CD4-positive, alpha-beta T cell treated with Interleukin-21 for 1 hour (primary cell): ENCODE measurements around the gene S100A2.
"Not testable (repeated sequence)": the region's sequence is repeated elsewhere in the genome, so short reads cannot be mapped to it uniquely, and the experiment has no call there.

Experiments used
- DNase-seq: peaks from one replicate; pipeline ENCODE4 v3.0.0-alpha.2; 2020

The S100A2 gene

GRCh38 chr1:153562021-153562420 lies 3.6 kb downstream of the S100A2 start:
- not testable (repeated sequence) for DNase-seq

DNA sequence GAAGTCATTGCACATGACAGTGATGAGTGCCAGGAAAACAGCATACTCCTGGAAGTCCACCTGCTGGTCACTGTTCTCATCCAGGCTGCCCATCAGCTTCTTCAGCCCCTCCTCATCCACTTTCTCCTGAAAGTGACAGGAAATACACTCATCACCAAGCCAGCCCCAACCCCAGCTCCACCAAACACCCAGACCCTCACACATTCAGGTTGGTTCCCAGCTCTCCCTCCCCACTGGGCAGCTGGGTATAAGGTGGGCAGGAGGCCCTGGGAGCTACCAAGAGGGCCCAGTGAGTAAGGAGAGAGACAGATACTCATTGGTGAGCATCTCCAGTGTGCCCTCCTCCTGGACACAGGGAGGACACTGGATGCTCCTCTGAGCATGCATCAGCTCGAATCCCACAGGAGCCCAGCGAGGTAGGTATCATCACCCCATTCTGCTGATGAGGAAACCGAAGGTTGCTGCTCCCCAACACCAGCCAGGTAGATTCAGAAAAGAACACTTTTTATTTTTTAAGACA lies 4.1 kb downstream of the S100A2 start:
- DNase-seq = no peak

DNA sequence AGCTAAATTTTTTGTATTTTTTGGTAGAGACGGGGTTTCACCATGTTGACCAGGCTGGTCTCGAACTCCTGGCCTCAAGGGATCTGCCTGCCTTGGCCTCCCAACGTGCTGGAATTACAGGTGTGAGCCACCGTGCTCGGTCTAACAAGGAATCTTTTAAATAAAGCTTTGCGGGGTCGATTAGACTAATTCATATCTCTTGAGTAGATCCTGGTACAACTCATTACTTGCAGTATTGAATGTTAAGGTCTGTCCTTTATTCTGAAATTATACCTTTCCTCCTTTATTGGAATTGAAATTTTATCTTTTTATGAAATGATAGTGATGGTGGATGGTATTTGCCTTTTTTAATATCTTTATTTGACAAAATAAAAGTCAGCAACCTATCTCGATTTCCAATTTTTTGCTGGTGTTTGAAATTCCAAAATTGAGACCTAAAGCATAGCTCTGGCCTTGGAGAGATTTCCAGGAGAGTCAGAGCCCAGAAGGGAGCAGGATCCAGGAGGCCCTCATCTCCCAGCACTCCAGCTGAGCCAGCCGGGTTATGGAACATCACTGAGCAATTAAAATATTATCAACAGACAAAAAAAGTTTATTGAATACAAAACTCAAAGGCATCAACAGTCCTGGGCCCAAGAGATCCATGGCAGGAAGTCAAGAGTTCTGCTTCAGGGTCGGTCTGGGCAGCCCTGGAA lies 4.7 kb downstream of the S100A2 start:
- no peak for DNase-seq

GRCh38 chr1:153560241-153560640 lies 5.4 kb downstream of the S100A2 start:
- no peak for DNase-seq

DNA sequence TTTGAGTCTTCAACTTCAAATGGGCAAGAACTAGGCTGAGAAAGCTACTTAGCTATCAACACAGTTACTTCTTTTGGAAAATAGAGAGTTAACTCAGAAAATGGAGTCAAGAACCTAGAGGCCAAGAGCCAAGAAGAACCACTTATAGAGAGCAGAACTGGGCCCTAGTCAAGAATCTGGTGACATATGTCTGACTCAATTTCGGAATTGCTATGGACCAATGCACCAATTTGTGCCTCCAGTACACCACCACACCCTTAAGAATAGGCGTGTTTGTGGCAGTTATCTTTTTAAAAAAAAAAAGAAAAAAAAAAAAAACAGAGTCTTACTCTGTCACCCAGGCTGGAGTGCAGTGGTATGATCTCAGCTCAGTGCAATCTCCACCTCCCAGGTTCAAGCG lies 7.8 kb downstream of the S100A2 start:
- DNase-seq = no peak

DNA sequence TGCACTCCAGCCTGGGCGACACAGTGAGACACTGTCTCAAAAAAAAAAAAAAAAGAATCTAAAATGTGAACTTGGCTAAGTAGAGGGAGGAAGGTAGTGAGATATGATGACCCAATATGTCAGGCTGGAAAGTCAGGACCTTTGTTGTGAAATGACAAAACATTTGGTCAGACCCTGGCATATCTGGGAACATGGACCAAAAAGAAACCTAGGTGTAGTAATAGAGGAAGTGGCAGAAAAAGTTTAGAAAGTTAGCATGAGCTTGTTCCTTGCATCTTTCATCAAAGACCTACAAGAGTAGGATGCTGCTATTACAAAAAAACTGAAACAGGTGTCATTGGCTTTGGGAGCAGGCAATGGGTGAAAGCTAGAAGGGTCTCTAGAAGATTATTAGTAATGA lies 9.3 kb downstream of the S100A2 start:
- no peak for DNase-seq

GRCh38 chr1:153553830-153554541 lies 11.7 kb downstream of the S100A2 start:
- DNase-seq = no peak

DNA sequence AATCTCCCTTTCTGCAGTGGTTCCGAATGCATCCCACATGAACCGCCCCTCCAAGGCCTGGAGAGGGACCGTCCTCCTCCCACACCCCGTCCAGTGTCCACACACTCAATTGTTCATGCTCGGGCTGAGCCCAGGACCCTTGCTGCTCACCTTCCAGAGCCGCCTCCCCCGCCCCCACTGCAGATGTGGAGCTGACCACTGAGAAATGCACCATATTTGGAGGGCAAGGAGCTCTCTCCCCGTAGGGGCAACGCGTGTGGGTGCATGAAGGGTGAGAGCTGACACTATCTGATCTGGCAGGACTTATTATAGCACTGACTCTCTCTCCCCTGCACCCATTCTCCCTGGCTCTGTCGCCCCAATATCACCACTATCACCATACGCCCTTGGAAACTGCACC lies 12.5 kb downstream of the S100A2 start:
- DNase-seq = no peak

GRCh38 chr1:153552335-153552734 lies 13.3 kb downstream of the S100A2 start:
- DNase-seq = no peak

DNA sequence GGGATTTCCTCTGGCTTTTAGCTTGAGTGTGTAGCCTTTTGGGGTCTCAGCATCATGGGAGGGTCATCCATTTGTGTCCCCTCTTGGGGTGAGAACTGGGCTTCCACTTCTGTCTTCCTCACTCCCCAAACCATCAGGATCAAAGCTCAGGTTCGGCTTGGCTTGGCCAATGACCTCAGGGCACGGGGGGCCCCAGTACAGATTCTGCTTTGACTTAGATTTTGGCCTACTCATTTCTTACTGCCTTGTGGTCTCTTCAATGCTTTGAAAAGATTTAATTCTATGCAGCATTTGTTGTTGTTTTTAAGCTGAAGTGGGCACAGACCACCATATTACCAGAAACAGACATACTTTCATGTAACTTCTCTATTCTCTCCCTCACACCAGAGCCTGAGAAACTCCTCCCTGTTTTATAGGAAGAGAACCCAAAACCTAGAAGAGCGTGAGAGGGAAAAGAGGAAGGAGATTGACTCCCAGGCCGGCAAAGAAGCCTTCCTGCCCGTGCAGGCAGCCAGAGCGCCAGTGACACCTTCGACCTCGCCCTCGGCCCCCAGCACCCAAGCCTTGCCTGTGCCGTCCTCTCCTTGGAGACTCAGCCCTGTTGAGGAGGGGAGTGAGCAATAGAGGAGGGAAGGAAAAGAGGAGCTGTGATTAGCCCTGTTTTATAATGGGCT lies 14.7 kb downstream of the S100A2 start:
- DNase-seq = no peak

DNA sequence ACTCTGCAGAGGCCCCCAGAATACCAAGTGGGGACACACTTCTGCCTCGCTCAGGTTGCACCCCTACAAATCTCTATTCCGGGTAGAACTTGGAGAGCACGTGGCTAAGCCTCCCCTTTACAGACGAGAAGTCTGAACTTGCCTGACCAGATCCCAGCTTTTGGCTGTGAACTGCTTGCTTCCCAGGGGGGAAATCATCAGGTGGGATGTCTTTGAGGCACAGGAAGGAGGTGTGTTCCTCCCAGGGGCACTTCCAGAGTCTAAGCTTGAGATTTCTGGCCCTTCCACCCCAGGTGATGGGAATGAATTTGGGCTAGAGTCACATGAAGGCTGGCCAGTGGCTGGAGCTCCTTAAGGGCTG lies 15.3 kb downstream of the S100A2 start:
- no peak for DNase-seq

- no peak for DNase-seq
Observed at GRCh38 chr1:153549741-153550397, 15.8 kb downstream of the S100A2 start.

- no peak for DNase-seq
Observed at GRCh38 chr1:153548722-153549688, 16.6 kb downstream of the S100A2 start, which contains the start of gene S100A3. Gene S100A3 (minus strand): TSS chr1:153549258. CDS start chr1:153548485, 773 bp downstream.

GRCh38 chr1:153547560-153548551 lies 17.8 kb downstream of the S100A2 start:
- DNase-seq = no peak

DNA sequence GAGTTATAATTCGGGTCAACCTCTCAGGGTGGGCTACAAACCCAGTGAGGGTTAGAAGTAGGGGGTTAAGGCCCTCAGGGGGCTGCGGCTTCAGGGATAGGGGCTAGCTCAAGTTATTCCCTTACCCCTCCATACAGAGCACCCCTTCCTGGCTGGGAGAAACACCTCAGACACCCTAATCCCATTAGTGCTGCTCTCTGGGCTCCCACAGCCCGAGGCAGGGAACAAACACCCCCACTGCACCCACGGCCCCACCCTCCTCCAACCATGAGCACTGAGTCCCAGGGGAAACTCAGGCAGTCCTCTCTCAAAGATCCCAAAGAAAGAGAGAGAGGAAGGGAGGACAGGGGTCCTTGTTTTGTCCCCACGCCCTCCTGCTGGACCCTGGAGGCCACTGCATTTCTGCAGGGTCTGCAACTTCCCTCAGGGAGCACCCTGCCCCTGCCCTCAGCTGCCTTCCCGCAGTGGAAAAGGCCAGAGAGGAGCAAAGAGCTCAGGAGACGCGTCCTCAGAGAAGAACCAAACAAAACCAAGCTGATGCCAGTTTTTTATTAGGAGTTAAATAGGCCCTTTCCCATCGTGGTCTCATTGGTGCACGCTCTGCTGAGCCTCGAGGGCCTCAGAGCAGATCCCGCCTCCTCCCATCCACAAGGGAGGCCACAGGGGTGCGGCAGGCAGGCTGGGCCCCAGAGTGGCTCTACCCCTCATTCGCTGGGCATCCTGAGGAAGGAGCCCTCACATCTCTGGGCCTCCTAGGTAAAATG lies 18.7 kb downstream of the S100A2 start:
- no peak for DNase-seq

GRCh38 chr1:153546371-153546770 lies 19.3 kb downstream of the S100A2 start:
- DNase-seq = no peak

DNA sequence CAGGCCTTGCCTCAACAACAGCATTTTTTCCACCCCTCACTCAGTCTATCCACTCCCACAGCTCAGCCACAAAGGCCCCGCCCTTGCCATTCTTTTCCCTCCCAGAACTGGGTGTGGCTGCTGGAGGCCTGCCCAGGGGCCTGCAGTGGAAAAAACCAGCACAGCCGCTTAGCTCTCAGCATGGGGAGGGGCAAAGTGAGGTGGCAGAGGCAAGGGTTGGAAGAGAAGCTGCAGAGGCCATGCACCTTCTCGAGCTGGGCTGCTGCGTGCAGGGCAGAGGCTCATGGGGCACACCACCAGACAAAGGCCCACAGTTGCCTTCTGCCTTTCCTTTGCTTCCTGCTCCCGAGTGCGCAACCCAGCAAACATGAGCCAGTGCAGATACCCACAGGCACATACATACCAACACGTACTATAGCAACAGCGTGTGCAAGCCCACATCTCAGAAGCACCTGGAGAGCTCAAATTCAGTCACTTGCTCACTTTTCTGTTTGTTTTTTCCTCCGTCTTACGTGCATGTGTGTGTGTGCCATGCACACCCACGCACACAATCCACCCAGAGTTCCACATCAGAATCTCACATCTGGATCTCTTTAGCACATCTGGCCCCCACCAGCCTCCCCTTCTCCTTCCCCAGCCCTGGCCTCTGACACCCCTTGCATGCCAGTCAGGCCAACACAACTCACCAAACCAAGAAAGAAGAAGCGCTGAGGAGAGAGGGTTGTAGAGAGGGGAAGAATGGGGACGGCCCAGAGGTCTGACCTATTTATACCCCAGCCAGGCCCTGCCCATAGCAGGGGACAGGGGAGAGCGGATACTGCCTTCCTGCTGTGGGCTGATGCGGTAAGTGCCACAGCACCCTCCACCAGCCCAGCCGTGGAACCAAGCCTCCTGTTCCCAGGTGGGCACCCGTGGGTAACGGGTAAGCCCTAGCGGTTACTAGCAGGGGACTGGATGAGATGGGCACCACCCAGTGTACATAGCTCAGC lies 20.3 kb downstream of the S100A2 start, which contains the start of gene S100A4:
TSS of gene S100A4 (minus strand) at position 740 of the 989 bp plus-strand sequence. CDS start 1,012 bp downstream, outside the sequence.
- DNase-seq = peak; percentile 89

- no peak for DNase-seq
Observed at GRCh38 chr1:153544453-153545066, 21.1 kb downstream of the S100A2 start.
